ENCODE results near the gene SLX4.

Gene SLX4

GRCh38 chr16:3598236-3598635, 13.2 kb downstream of the SLX4 start:
- no peak for DNase-seq

GRCh38 chr16:3597676-3598075, 13.7 kb downstream of the SLX4 start:
- DNase-seq, result no peak

GRCh38 chr16:3597226-3597625, 14.2 kb downstream of the SLX4 start:
- no peak for DNase-seq

- no peak for DNase-seq
Observed at GRCh38 chr16:3596101-3596861, 15.1 kb downstream of the SLX4 start.

- DNase-seq, result no peak
Observed at GRCh38 chr16:3595521-3596021, 15.8 kb downstream of the SLX4 start.

- no peak for DNase-seq
Observed at GRCh38 chr16:3595110-3595486, 16.3 kb downstream of the SLX4 start.

GRCh38 chr16:3594316-3595109, 16.9 kb downstream of the SLX4 start:
- no peak for DNase-seq

GRCh38 chr16:3592559-3592958, 18.8 kb downstream of the SLX4 start:
- DNase-seq, result no peak

GRCh38 chr16:3591991-3592390, 19.4 kb downstream of the SLX4 start:
- no peak for DNase-seq

- DNase-seq, result no peak
Observed at GRCh38 chr16:3591436-3591803, 20.0 kb downstream of the SLX4 start.

GRCh38 chr16:3590736-3591435, 20.5 kb downstream of the SLX4 start:
- DNase-seq, result no peak

- DNase-seq, result no peak
Observed at GRCh38 chr16:3589991-3590701, 21.3 kb downstream of the SLX4 start.

GRCh38 chr16:3589441-3589921, 21.9 kb downstream of the SLX4 start:
- no peak for DNase-seq

GRCh38 chr16:3589001-3589400, 22.4 kb downstream of the SLX4 start:
- no peak for DNase-seq

GRCh38 chr16:3587547-3588110, 23.8 kb downstream of the SLX4 start:
- no peak for DNase-seq

GRCh38 chr16:3584412-3584811, 27.0 kb downstream of the SLX4 start:
- DNase-seq, result no peak

GRCh38 chr16:3583303-3584038, 27.9 kb downstream of the SLX4 start:
- no peak for DNase-seq

GRCh38 chr16:3582276-3583165, 28.9 kb downstream of the SLX4 start:
- DNase-seq, result no peak

GRCh38 chr16:3581392-3581791, 30.0 kb downstream of the SLX4 start:
- no peak for DNase-seq

GRCh38 chr16:3580686-3581085, 30.7 kb downstream of the SLX4 start:
- no peak for DNase-seq

- no peak for DNase-seq
Observed at GRCh38 chr16:3580251-3580651, 31.2 kb downstream of the SLX4 start.
